Skin epidermis (tissue), 12 donors: ENCODE data around the gene ATP10A.

Source experiments
- H3K27ac ChIP-seq, 21 experiments: fragments of 200-600 bp; sonication (generic) in 11 of 21; one replicate each; pipeline ENCODE4 v1.5.0; 2020; ENCODE audit warnings: mild to moderate bottlenecking in 3 of 21, inconsistent platforms in 2 of 21, moderate library complexity in 2 of 21
- H3K4me3 ChIP-seq, 7 experiments: fragments of 200-600 bp; sonication (generic) in 2 of 7; one replicate each; pipeline ENCODE4 v1.5.0; 2020; ENCODE audit warnings: inconsistent platforms in 2 of 7, mild to moderate bottlenecking in 2 of 7, moderate library complexity in 1 of 7

ATP10A gene

GRCh38 chr15:25799906-25800700, 63.0 kb downstream of the ATP10A start:
- Histone ChIP-seq H3K27ac (peak overlapping the region in 1 of 21 experiments; percentile 55), H3K4me3 (no peak overlapping the region)

- H3K27ac ChIP-seq: peak overlapping the region in 14 of 21 experiments; percentile 1 to 80 (median 64)
- H3K4me3 ChIP-seq: no peak overlapping the region
Observed at GRCh38 chr15:25797936-25798901, 64.9 kb downstream of the ATP10A start.

- peak overlapping the region in 16 of 21 experiments; percentile 22 to 80 (median 60) for H3K27ac ChIP-seq
- no peak overlapping the region for H3K4me3 ChIP-seq
Observed at GRCh38 chr15:25797511-25797935, 65.6 kb downstream of the ATP10A start.

- Histone ChIP-seq H3K4me3 (no peak overlapping the region), H3K27ac (peak overlapping the region in 15 of 21 experiments; percentile 22 to 80 (median 61))
Observed at GRCh38 chr15:25797035-25797434, 66.1 kb downstream of the ATP10A start.

GRCh38 chr15:25796395-25796794, 66.7 kb downstream of the ATP10A start:
- Histone ChIP-seq H3K27ac (peak overlapping the region in 2 of 21 experiments; percentile 23 to 59), H3K4me3 (no peak overlapping the region)

- Histone ChIP-seq H3K4me3 (no peak overlapping the region), H3K27ac (no peak overlapping the region)
Observed at GRCh38 chr15:25795712-25796111, 67.4 kb downstream of the ATP10A start.

- no peak overlapping the region for H3K4me3 ChIP-seq
- no peak overlapping the region for H3K27ac ChIP-seq
Observed at GRCh38 chr15:25795061-25795460, 68.1 kb downstream of the ATP10A start.

GRCh38 chr15:25793354-25794050, 69.6 kb downstream of the ATP10A start:
- no peak overlapping the region for H3K4me3 ChIP-seq
- H3K27ac ChIP-seq: peak overlapping the region in 1 of 21 experiments; percentile 47

GRCh38 chr15:25792128-25792527, 71.0 kb downstream of the ATP10A start:
- Histone ChIP-seq H3K4me3 (no peak overlapping the region), H3K27ac (peak overlapping the region in 3 of 21 experiments; percentile 3 to 20 (median 16))

GRCh38 chr15:25790000-25790660, 73.0 kb downstream of the ATP10A start:
- H3K27ac ChIP-seq: peak overlapping the region in 15 of 21 experiments; percentile 11 to 81 (median 62)
- no peak overlapping the region for H3K4me3 ChIP-seq

- no peak overlapping the region for H3K4me3 ChIP-seq
- H3K27ac ChIP-seq: peak overlapping the region in 17 of 21 experiments; percentile 11 to 81 (median 60)
Observed at GRCh38 chr15:25789616-25789999, 73.5 kb downstream of the ATP10A start.

- H3K27ac ChIP-seq: peak overlapping the region in 14 of 21 experiments; percentile 16 to 81 (median 58)
- H3K4me3 ChIP-seq: no peak overlapping the region
Observed at GRCh38 chr15:25789211-25789610, 73.9 kb downstream of the ATP10A start.

GRCh38 chr15:25787855-25788520, 75.1 kb downstream of the ATP10A start:
- Histone ChIP-seq H3K4me3 (no peak overlapping the region), H3K27ac (peak overlapping the region in 8 of 21 experiments; percentile 1 to 73 (median 42))

- Histone ChIP-seq H3K4me3 (no peak overlapping the region), H3K27ac (peak overlapping the region in 4 of 21 experiments; percentile 1 to 73 (median 60))
Observed at GRCh38 chr15:25787381-25787780, 75.7 kb downstream of the ATP10A start.

- no peak overlapping the region for H3K4me3 ChIP-seq
- peak overlapping the region in 19 of 21 experiments; percentile 3 to 82 (median 63) for H3K27ac ChIP-seq
Observed at GRCh38 chr15:25786040-25786439, 77.1 kb downstream of the ATP10A start.

- H3K27ac ChIP-seq: peak overlapping the region in 19 of 21 experiments; percentile 3 to 82 (median 63)
- no peak overlapping the region for H3K4me3 ChIP-seq
Observed at GRCh38 chr15:25785641-25786025, 77.5 kb downstream of the ATP10A start.

- peak overlapping the region in 17 of 21 experiments; percentile 3 to 82 (median 66) for H3K27ac ChIP-seq
- H3K4me3 ChIP-seq: no peak overlapping the region
Observed at GRCh38 chr15:25784876-25785640, 78.1 kb downstream of the ATP10A start.
